A549 (cell line): ENCODE results near the gene UBE2H. TPM values are rescaled to one million over a fixed set of nuclear protein-coding genes. Genes with fewer than 3 reads are reported as not detected.

Experiments
- ATAC-seq, 2 experiments: fragments of 200-7000 bp in 1 of 2; fragments of >200 bp in 1 of 2; cut with Nextera tagmentation in 1 of 2; cut with Tn5 transposase in 1 of 2; 3 replicates each; pipeline versions ENCODE4 v1.8.0 to v1.9.1; 2018 to 2020; ENCODE audit warnings: mild to moderate bottlenecking in 1 of 2, moderate library complexity in 1 of 2
- CTCF ChIA-PET: fragments of 300-600 bp; sonication (Branson Sonifier 250); formaldehyde crosslinking; extraction: SDS; loops from one replicate; lab custom pipeline; 2021; ENCODE audit warnings: antibody characterized with exemption, inconsistent platforms; lab: Yijun Ruan, JAX
- POLR2A ChIA-PET: fragments of 350-600 bp; formaldehyde crosslinking; extraction: SDS; loops from one replicate; lab custom pipeline; 2021; ENCODE audit warnings: antibody characterized with exemption, inconsistent platforms; lab: Yijun Ruan, JAX
- DNase-seq, 2 experiments: peaks; one replicate each; pipeline versions ENCODE4 v3.0.0 to v3.0.0-alpha.2; 2011 to 2016; ENCODE audit warnings: low read depth in 1 of 2, low spot score in 1 of 2
- FAIRE-seq: peaks from 2 replicates; lab custom pipeline; 2011; peaks lifted over from hg19 to GRCh38; lab: Jason Lieb, UNC
- H3K27ac ChIP-seq, 2 experiments: fragments of >200 bp; sonication (Bioruptor Twin); formaldehyde crosslinking; 3 replicates each; pipeline ENCODE4 v1.5.1; 2016 to 2017
- H3K4me1 ChIP-seq: fragments of >200 bp; sonication (Bioruptor Twin); formaldehyde crosslinking; 3 replicates; pipeline ENCODE4 v1.6.1; 2016
- H3K4me2 ChIP-seq: fragments of >200 bp; sonication (Bioruptor Twin); formaldehyde crosslinking; 3 replicates; pipeline ENCODE4 v1.6.1; 2016
- H3K4me3 ChIP-seq: fragments of >200 bp; sonication (Bioruptor Twin); formaldehyde crosslinking; 3 replicates; pipeline ENCODE4 v1.5.1; 2016
- H3K9me3 ChIP-seq: fragments of >200 bp; sonication (Bioruptor Twin); formaldehyde crosslinking; 3 replicates; pipeline ENCODE4 v1.6.1; 2016
- CBX2 ChIP-seq: fragments of 200-600 bp; sonication (generic); IDR thresholded peaks from 2 replicates; pipeline ENCODE4 v1.6.1; 2016; ENCODE audit warnings: low read depth, mild to moderate bottlenecking, borderline replicate concordance
- CEBPB ChIP-seq, 2 experiments: fragments of >200 bp in 1 of 2; sonication (Bioruptor Twin) in 1 of 2; formaldehyde crosslinking in 1 of 2; IDR thresholded peaks; 2 replicates each; pipeline ENCODE4 v1.6.1; 2012 to 2016
- CHD4 ChIP-seq: fragments of 200-600 bp; sonication (generic); IDR thresholded peaks from 2 replicates; pipeline ENCODE4 v1.6.1; 2016; ENCODE audit warnings: antibody characterized with exemption, mild to moderate bottlenecking, borderline replicate concordance
- EHF ChIP-seq: fragments of 250-450 bp; sonication (Bioruptor Pico); IDR thresholded peaks from 2 replicates; pipeline ENCODE4 v1.5.0; 2020; ENCODE audit warnings: mild to moderate bottlenecking
- EHMT2 ChIP-seq: fragments of 200-600 bp; sonication (generic); IDR thresholded peaks from 2 replicates; pipeline ENCODE4 v1.6.1; 2016; ENCODE audit warnings: antibody characterized with exemption, low read depth, mild to moderate bottlenecking, moderate library complexity
- EP300 ChIP-seq, 2 experiments: fragments of >200 bp; sonication (Bioruptor Twin); formaldehyde crosslinking; IDR thresholded peaks; 2 replicates in 1 of 2; 3 replicates in 1 of 2; pipeline ENCODE4 v1.6.1; 2016 to 2017
- ESRRA ChIP-seq: fragments of 150-350 bp; IDR thresholded peaks from 2 replicates; pipeline ENCODE4 v1.6.1; 2014; ENCODE audit warnings: mild to moderate bottlenecking, low read length, borderline replicate concordance
- FOSL2 ChIP-seq, 2 experiments: fragments of 450-650 bp in 1 of 2; fragments of >200 bp in 1 of 2; sonication (Bioruptor Twin) in 1 of 2; formaldehyde crosslinking; IDR thresholded peaks; 2 replicates each; pipeline versions ENCODE4 v1.5.0 to v1.6.1; 2016 to 2020; ENCODE audit warnings: mild to moderate bottlenecking in 1 of 2, moderate library complexity in 1 of 2
- FOXS1 ChIP-seq: fragments of 250-450 bp; sonication (Bioruptor Pico); IDR thresholded peaks from 2 replicates; pipeline ENCODE4 v1.5.0; 2020; ENCODE audit warnings: mild to moderate bottlenecking, moderate library complexity
- GATA3 ChIP-seq: IDR thresholded peaks from 2 replicates; pipeline ENCODE4 v1.6.1; 2012; ENCODE audit warnings: borderline replicate concordance
- HDAC2 ChIP-seq: fragments of 200-600 bp; sonication (generic); IDR thresholded peaks from 2 replicates; pipeline ENCODE4 v1.6.1; 2016
- HEYL ChIP-seq: fragments of 250-450 bp; sonication (Bioruptor Pico); IDR thresholded peaks from 2 replicates; pipeline ENCODE4 v1.8.0; 2021; ENCODE audit warnings: mild to moderate bottlenecking, moderate library complexity
- HOXB13 ChIP-seq: fragments of 250-450 bp; sonication (Bioruptor Pico); IDR thresholded peaks from 2 replicates; pipeline ENCODE4 v1.5.0; 2020; ENCODE audit warnings: low read depth, mild to moderate bottlenecking, moderate library complexity
- JUN ChIP-seq, 2 experiments: fragments of >200 bp; sonication (Bioruptor Twin); formaldehyde crosslinking; IDR thresholded peaks; 2 replicates in 1 of 2; 3 replicates in 1 of 2; pipeline ENCODE4 v1.6.1; 2016 to 2017
- KDM5A ChIP-seq: fragments of 200-600 bp; sonication (generic); IDR thresholded peaks from 2 replicates; pipeline ENCODE4 v1.6.1; 2016; ENCODE audit warnings: antibody characterized with exemption, mild to moderate bottlenecking
- MAZ ChIP-seq: fragments of 150-350 bp; IDR thresholded peaks from 2 replicates; pipeline ENCODE4 v1.6.1; 2014; ENCODE audit warnings: antibody characterized with exemption, low read depth, low read length, borderline replicate concordance
- NR3C1 ChIP-seq: fragments of >200 bp; sonication (Bioruptor Twin); formaldehyde crosslinking; IDR thresholded peaks from 3 replicates; pipeline ENCODE4 v1.6.1; 2017
- PHF8 ChIP-seq: fragments of 200-600 bp; sonication (generic); IDR thresholded peaks from 2 replicates; pipeline ENCODE4 v1.6.1; 2016; ENCODE audit warnings: low read depth, mild to moderate bottlenecking, antibody characterized with exemption, moderate library complexity, borderline replicate concordance
- POLR2AphosphoS2 ChIP-seq: conservative IDR thresholded peaks from 2 replicates; pipeline ENCODE4 v1.6.1; 2012; ENCODE audit warnings: low read length, improper control_type of control experiment, inconsistent platforms
- RAD21 ChIP-seq, 2 experiments: fragments of >200 bp in 1 of 2; sonication (Bioruptor Twin) in 1 of 2; formaldehyde crosslinking in 1 of 2; IDR thresholded peaks in 1 of 2; conservative IDR thresholded peaks in 1 of 2; 2 replicates in 1 of 2; 3 replicates in 1 of 2; pipeline ENCODE4 v1.6.1; 2012 to 2018; ENCODE audit warnings: inconsistent platforms in 1 of 2
- RARB ChIP-seq: fragments of 250-450 bp; sonication (Bioruptor Pico); IDR thresholded peaks from 2 replicates; pipeline ENCODE4 v1.8.0; 2021; ENCODE audit warnings: mild to moderate bottlenecking, moderate library complexity
- RCOR1 ChIP-seq: fragments of 150-350 bp; IDR thresholded peaks from 2 replicates; pipeline ENCODE4 v1.6.1; 2014; ENCODE audit warnings: antibody characterized with exemption, low read length, low read depth
- RFX5 ChIP-seq: fragments of 450-650 bp; IDR thresholded peaks from 2 replicates; pipeline ENCODE4 v1.7.1; 2014; ENCODE audit warnings: antibody characterized with exemption, mild to moderate bottlenecking, moderate library complexity
- RNF2 ChIP-seq: fragments of 200-600 bp; sonication (generic); IDR thresholded peaks from 2 replicates; pipeline ENCODE4 v1.6.1; 2016; ENCODE audit warnings: low read depth, mild to moderate bottlenecking, antibody characterized with exemption, moderate library complexity, borderline replicate concordance
- TFCP2L1 ChIP-seq: fragments of 250-450 bp; sonication (Bioruptor Pico); IDR thresholded peaks from 2 replicates; pipeline ENCODE4 v1.5.0; 2021; ENCODE audit warnings: mild to moderate bottlenecking
- ZC3H11A ChIP-seq: fragments of 450-650 bp; IDR thresholded peaks from 2 replicates; pipeline ENCODE4 v1.6.1; 2014; ENCODE audit warnings: antibody characterized with exemption, mild to moderate bottlenecking
- ZNF302 ChIP-seq: fragments of 250-450 bp; sonication (Bioruptor Pico); IDR thresholded peaks from 2 replicates; pipeline ENCODE4 v1.9.0; 2021; ENCODE audit warnings: inconsistent platforms, mild to moderate bottlenecking, moderate library complexity
- ZSCAN20 ChIP-seq: fragments of 250-450 bp; sonication (Bioruptor Pico); IDR thresholded peaks from 2 replicates; pipeline ENCODE4 v1.8.0; 2022; ENCODE audit warnings: mild to moderate bottlenecking, moderate library complexity
- WGBS: methylation state at CpG from one replicate; pipeline ENCODE4 v1.1.6; 2017; ENCODE audit errors: missing lambda C conversion rate; 5-methylcytosine and 5-hydroxymethylcytosine counted together
- polyA plus RNA-seq, 4 experiments: library from polyadenylated mRNA; depleted of rRNA in 3 of 4; stranded (reverse); fragments of >200 nt; fragmentation: RNase III in 1 of 4; extraction: RNeasy Plus Mini Kit Qiagen cat#74134 plus additional on column Dnase treatment in 1 of 4; gene quantifications; 2 replicates in 3 of 4; 3 replicates in 1 of 4; pipeline ENCODE4 v1.2.3, GENCODE V29; 2011 to 2017
- TF ChIP-seq, protein P1 (sequence below): IDR thresholded peaks from 2 replicates; pipeline ENCODE4 v1.6.1; 2012
- TF ChIP-seq, protein P2 (sequence below): IDR thresholded peaks from 2 replicates; pipeline ENCODE4 v1.6.1; 2012
- TF ChIP-seq, protein P3 (sequence below): fragments of >200 bp; sonication (Bioruptor Twin); formaldehyde crosslinking; IDR thresholded peaks from 3 replicates; pipeline ENCODE4 v1.6.1; 2016
- TF ChIP-seq, protein P4 (sequence below): fragments of >200 bp; sonication (Bioruptor Twin); formaldehyde crosslinking; IDR thresholded peaks from 3 replicates; pipeline ENCODE4 v1.5.1; 2016
- TF ChIP-seq, protein P5 (sequence below): fragments of >200 bp; sonication (Bioruptor Twin); formaldehyde crosslinking; IDR thresholded peaks from 2 replicates; pipeline ENCODE4 v1.6.1; 2016

UBE2H gene
- polyA plus RNA-seq, 2 of the 4 experiments (the other 2 are of a cell fraction): 73.5 to 99.2 TPM

DNA sequence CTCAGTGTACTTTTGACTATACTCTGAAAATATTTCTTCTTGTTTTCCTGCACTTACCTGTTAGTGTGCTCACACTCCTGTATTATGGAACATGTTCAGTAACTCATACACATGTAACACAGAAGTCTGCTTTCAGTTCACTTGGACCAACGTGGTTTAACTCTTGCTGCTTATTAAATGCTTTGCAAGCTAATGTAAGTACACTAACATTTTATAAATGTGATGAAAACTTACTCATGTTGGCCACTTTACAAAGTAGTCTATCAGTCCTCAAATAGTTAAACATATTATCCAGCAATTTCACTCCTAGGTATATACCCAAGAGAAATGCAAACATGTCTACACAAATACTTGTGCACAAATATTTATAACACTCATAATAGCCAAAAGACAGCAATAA, 98.4 kb downstream of the UBE2H start:
- no peak for DNase-seq
- peak overlapping the region; percentile 48 to 63 for H3K27ac ChIP-seq
- peak; percentile 23 for FAIRE-seq
- no peak for TF ChIP-seq HDAC2
- TF ChIP-seq CHD4: no peak
- POLR2A ChIA-PET: no interaction called here
- no peaks in the 10 kb centered on the region for H3K9me3 ChIP-seq
- H3K4me2 ChIP-seq: peak overlapping the region; percentile 68
- peaks cover 51% of the 10 kb centered on the region for H3K4me1 ChIP-seq
- no peak for ATAC-seq
- CTCF ChIA-PET: no interaction called here
- no peak overlapping the region for H3K4me3 ChIP-seq
- 18% methylated on average over 1 of the region's 1 CpG for WGBS

DNA sequence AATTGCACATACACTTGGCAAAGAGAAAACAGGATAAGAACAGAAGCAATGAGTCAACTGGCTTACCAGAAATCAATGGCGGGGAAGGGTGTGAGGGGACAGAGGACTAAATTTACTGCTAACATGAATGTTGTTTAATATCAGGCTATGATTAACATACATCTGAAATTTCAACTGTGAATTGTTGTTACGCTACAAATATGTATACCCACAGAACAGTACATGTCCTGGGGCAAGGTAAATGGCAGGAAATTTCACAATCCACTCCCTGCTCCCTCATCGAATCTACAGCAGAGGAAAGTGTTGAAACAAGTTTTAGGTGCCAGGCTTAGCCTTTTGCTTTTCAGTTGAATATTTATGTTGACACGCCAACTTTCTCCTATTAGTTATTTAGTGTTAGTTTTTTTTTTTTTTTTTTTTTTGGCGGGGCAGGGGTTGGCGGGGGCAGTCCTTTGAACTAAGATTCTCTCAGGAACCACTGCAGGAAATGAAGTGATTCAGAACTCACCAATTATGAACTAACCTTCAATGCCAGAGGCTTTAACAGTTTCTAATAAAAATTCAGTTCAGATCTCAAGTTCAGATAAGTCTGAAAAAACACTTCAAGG, 99.0 kb downstream of the UBE2H start:
- FAIRE-seq: peak; percentile 32
- WGBS: 20% methylated on average over 6 of the region's 6 CpGs
- ChIA-PET POLR2A (interaction anchor here (0.9 to 1.0 kb wide), 2 partner anchors 9 to 23 kb away, joined by 3 read pairs; no protein-coding TSS in a partner anchor), CTCF (interaction anchor here (0.9 to 3.1 kb wide), 4 partner anchors 10 to 29 kb away, joined by 3 to 13 read pairs (median 4); no protein-coding TSS in a partner anchor)
- DNase-seq: peak in 1 of 2 experiments; percentile 27
- Histone ChIP-seq H3K4me3 (peak overlapping the region; percentile 4; the same call in 1 of the 3 replicates), H3K4me2 (peak overlapping the region; percentile 68), H3K27ac (peak overlapping the region; percentile 48 to 63), H3K9me3 (no peaks in the 10 kb centered on the region), H3K4me1 (peaks cover 51% of the 10 kb centered on the region)
- peak in 1 of 2 experiments; percentile 66; a peak in 3 of 6 replicates for ATAC-seq
- TF ChIP-seq POLR2AphosphoS2 (no peak), RAD21 (conservative IDR thresholded peaks at IDR 0.05 in 1 of 2, IDR thresholded peaks at IDR 0.05 in 1 of 2) (no peak; a peak in 1 of 5 replicates), PHF8 (no peak), HDAC2 (no peak), GATA3 (no peak), TFCP2L1 (CRISPR knock-in tag) (no peak), FOXS1 (CRISPR knock-in tag) (no peak), ZC3H11A (no peak), RCOR1 (no peak), NR3C1 (no peak), RARB (no peak), KDM5A (no peak), CEBPB (IDR thresholded peaks at IDR 0.05) (peak; percentile 70 to 85), HEYL (CRISPR knock-in tag) (no peak), RFX5 (no peak), MAZ (no peak), JUN (IDR thresholded peaks at IDR 0.05) (0 out of 5 replicates have a peak, but pooled peaks of 1 of the 2 experiments have one; percentile 29), EHMT2 (no peak), EP300 (IDR thresholded peaks at IDR 0.05) (no peak), RNF2 (no peak), CHD4 (no peak), CBX2 (no peak), ZSCAN20 (CRISPR knock-in tag) (no peak), ZNF302 (CRISPR knock-in tag) (no peak), HOXB13 (CRISPR knock-in tag) (no peak), ESRRA (no peak), EHF (CRISPR knock-in tag) (no peak), FOSL2 (IDR thresholded peaks at IDR 0.05) (no peak), FOSL2 (CRISPR knock-in tag; IDR thresholded peaks at IDR 0.05) (peak; percentile 26; the same call in 1 of the 2 replicates)
- TF ChIP-seq, protein P1, sequence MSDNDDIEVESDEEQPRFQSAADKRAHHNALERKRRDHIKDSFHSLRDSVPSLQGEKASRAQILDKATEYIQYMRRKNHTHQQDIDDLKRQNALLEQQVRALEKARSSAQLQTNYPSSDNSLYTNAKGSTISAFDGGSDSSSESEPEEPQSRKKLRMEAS: no peak
- TF ChIP-seq, protein P2, sequence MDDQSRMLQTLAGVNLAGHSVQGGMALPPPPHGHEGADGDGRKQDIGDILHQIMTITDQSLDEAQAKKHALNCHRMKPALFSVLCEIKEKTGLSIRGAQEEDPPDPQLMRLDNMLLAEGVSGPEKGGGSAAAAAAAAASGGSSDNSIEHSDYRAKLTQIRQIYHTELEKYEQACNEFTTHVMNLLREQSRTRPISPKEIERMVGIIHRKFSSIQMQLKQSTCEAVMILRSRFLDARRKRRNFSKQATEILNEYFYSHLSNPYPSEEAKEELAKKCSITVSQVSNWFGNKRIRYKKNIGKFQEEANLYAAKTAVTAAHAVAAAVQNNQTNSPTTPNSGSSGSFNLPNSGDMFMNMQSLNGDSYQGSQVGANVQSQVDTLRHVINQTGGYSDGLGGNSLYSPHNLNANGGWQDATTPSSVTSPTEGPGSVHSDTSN: no peak
- TF ChIP-seq, protein P3, sequence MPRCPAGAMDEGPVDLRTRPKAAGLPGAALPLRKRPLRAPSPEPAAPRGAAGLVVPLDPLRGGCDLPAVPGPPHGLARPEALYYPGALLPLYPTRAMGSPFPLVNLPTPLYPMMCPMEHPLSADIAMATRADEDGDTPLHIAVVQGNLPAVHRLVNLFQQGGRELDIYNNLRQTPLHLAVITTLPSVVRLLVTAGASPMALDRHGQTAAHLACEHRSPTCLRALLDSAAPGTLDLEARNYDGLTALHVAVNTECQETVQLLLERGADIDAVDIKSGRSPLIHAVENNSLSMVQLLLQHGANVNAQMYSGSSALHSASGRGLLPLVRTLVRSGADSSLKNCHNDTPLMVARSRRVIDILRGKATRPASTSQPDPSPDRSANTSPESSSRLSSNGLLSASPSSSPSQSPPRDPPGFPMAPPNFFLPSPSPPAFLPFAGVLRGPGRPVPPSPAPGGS: no peak
- TF ChIP-seq, protein P4, sequence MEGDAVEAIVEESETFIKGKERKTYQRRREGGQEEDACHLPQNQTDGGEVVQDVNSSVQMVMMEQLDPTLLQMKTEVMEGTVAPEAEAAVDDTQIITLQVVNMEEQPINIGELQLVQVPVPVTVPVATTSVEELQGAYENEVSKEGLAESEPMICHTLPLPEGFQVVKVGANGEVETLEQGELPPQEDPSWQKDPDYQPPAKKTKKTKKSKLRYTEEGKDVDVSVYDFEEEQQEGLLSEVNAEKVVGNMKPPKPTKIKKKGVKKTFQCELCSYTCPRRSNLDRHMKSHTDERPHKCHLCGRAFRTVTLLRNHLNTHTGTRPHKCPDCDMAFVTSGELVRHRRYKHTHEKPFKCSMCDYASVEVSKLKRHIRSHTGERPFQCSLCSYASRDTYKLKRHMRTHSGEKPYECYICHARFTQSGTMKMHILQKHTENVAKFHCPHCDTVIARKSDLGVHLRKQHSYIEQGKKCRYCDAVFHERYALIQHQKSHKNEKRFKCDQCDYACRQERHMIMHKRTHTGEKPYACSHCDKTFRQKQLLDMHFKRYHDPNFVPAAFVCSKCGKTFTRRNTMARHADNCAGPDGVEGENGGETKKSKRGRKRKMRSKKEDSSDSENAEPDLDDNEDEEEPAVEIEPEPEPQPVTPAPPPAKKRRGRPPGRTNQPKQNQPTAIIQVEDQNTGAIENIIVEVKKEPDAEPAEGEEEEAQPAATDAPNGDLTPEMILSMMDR: no peak
- TF ChIP-seq, protein P5, sequence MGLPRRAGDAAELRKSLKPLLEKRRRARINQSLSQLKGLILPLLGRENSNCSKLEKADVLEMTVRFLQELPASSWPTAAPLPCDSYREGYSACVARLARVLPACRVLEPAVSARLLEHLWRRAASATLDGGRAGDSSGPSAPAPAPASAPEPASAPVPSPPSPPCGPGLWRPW: 0 out of 2 replicates have a peak, but pooled peaks have one; percentile 9
